Measurements from ENCODE around the gene NLRC5. TPM values are rescaled to one million over a fixed set of nuclear protein-coding genes. Genes with fewer than 3 reads are reported as not detected.

Gene NLRC5
- total RNA-seq, 1 experiment from 2014 or later, result 1.6 TPM

DNA sequence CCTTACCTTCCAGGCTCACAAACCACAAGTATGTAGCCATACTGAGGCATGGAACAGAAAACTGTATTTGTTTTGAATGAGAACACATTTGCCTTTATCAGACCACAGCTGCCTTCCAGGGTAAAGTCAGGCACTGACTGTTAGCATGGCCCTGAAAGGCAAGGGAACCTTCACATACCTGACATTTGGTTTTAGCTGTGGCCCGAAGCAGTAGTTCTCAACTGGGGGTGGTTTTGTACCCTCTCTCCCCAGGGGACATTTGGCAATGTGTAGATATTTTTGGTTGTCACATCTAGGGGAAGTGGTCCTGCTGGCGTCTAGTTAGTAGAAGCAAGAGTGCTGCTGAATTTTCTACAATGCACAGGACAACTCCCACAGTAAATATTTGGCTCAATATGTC, 48.3 kb upstream of the NLRC5 start:
- peaks cover 14% of the 10 kb centered on the region for H3K36me3 ChIP-seq (ENCODE audit: control insufficient read depth, insufficient read depth, low read length)
- no peaks in the 10 kb centered on the region for H3K27me3 Mint-ChIP-seq (ENCODE audit: insufficient read depth, unreplicated experiment)
- POLR2A ChIA-PET, result no interaction called here
- peaks cover 100% of the 10 kb centered on the region for H3K36me3 Mint-ChIP-seq (ENCODE audit: insufficient read depth, unreplicated experiment)
- DNase-seq, result no peak
- H3K27ac Mint-ChIP-seq (ENCODE audit: unreplicated experiment), result no peak overlapping the region
- no peaks in the 10 kb centered on the region for H3K9me3 Mint-ChIP-seq (ENCODE audit: unreplicated experiment)
- TF ChIP-seq, protein P1, sequence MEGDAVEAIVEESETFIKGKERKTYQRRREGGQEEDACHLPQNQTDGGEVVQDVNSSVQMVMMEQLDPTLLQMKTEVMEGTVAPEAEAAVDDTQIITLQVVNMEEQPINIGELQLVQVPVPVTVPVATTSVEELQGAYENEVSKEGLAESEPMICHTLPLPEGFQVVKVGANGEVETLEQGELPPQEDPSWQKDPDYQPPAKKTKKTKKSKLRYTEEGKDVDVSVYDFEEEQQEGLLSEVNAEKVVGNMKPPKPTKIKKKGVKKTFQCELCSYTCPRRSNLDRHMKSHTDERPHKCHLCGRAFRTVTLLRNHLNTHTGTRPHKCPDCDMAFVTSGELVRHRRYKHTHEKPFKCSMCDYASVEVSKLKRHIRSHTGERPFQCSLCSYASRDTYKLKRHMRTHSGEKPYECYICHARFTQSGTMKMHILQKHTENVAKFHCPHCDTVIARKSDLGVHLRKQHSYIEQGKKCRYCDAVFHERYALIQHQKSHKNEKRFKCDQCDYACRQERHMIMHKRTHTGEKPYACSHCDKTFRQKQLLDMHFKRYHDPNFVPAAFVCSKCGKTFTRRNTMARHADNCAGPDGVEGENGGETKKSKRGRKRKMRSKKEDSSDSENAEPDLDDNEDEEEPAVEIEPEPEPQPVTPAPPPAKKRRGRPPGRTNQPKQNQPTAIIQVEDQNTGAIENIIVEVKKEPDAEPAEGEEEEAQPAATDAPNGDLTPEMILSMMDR (IDR thresholded peaks at IDR 0.05; ENCODE audit: insufficient read depth in 1 of 2, low read depth in 1 of 2, low read length in 1 of 2, severe bottlenecking in 1 of 2, unreplicated experiment in 1 of 2), result no peak
- peaks cover 18% of the 10 kb centered on the region for H3K4me1 Mint-ChIP-seq (ENCODE audit: low read depth, unreplicated experiment)
- intact Hi-C loops (cut with micrococcal nuclease; ENCODE audit: unreplicated experiment), result no loop called here
- no TSS peak for BruUV-seq (replicated peaks)
- H3K4me1 ChIP-seq, result peaks cover 4% of the 10 kb centered on the region; the same call in 1 of the 2 replicates
- H3K4me3 ChIP-seq (ENCODE audit: low read depth, low read length), result no peak overlapping the region
- H3K9me3 ChIP-seq, result no peaks in the 10 kb centered on the region
- no peak overlapping the region for H3K4me3 Mint-ChIP-seq (ENCODE audit: unreplicated experiment)
- H3K27me3 ChIP-seq (replicated peaks; ENCODE audit: control insufficient read depth, insufficient read depth, low read length), result no peaks in the 10 kb centered on the region
- CTCF ChIA-PET, result no interaction called here

DNA sequence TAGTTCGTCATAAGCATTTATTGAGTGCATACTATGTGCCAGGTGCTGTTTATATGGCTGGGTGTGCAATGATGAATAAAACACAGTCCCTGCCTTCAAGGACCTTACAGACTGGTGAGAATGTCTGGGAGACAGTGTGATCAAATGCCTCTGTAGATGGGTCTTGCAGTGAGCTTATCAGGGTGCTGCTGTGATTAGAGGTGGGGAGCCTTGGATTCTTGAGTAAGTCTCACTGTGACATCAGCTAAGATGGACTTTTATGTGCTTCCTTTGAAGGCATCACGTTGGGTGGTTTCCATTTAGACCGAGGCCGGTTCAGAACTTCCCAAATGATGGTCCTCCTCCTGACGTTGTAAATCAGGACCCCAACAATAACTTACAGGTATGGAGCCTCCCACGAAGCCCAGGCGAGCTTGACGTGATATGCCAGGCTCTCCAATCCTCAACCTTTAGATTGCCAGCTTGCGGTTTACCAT, 47.5 kb upstream of the NLRC5 start:
- H3K9me3 Mint-ChIP-seq (ENCODE audit: unreplicated experiment), result no peaks in the 10 kb centered on the region
- BruUV-seq (replicated peaks), result no TSS peak
- peaks cover 100% of the 10 kb centered on the region for H3K36me3 Mint-ChIP-seq (ENCODE audit: insufficient read depth, unreplicated experiment)
- Histone ChIP-seq H3K9me3 (no peaks in the 10 kb centered on the region), H3K27me3 (replicated peaks; ENCODE audit: control insufficient read depth, insufficient read depth, low read length) (no peaks in the 10 kb centered on the region), H3K4me3 (ENCODE audit: low read depth, low read length) (no peak overlapping the region), H3K4me1 (peaks cover 4% of the 10 kb centered on the region; the same call in 1 of the 2 replicates), H3K36me3 (ENCODE audit: control insufficient read depth, insufficient read depth, low read length) (peaks cover 12% of the 10 kb centered on the region)
- no peak overlapping the region for H3K27ac Mint-ChIP-seq (ENCODE audit: unreplicated experiment)
- H3K4me1 Mint-ChIP-seq (ENCODE audit: low read depth, unreplicated experiment), result peaks cover 15% of the 10 kb centered on the region
- intact Hi-C loops (cut with micrococcal nuclease; ENCODE audit: unreplicated experiment), result no loop called here
- H3K4me3 Mint-ChIP-seq (ENCODE audit: unreplicated experiment), result no peak overlapping the region
- no peak for DNase-seq
- TF ChIP-seq, protein P1 (IDR thresholded peaks at IDR 0.05; ENCODE audit: insufficient read depth in 1 of 2, low read depth in 1 of 2, low read length in 1 of 2, severe bottlenecking in 1 of 2, unreplicated experiment in 1 of 2), result no peak
- POLR2A ChIA-PET, result no interaction called here
- CTCF ChIA-PET, result no interaction called here
- H3K27me3 Mint-ChIP-seq (ENCODE audit: insufficient read depth, unreplicated experiment), result no peaks in the 10 kb centered on the region

DNA sequence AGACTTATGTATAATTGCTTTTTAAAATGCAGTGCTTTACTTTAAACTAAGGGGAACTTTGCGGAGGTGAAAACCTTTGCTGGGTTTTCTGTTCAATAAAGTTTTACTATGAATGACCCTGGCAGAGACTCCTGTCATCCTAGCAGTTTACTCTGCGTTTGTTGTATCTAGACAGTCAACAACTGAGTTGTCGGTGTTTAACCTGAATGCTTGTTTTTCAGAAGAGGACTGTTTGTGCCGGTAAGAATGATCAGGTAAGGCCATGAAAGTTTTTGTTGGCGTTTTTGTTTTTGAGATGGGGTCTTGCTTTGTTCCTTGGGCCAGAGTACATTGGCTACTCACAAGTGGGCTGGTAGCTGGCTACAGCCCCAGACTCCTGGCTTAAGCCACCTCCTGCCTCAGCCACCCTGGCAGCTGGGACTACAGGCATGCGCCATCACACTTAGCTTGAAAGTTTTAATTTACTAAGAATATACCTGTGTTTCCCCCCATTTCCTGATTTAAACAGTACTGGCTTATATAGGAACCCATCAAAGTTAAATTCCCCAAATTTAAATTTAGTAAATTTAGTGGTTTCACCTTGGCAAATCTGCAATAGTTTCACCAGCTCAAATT, 45.5 kb upstream of the NLRC5 start:
- ChIA-PET POLR2A (interaction anchor here (0.7 kb wide), 1 partner anchor 54 kb away, joined by 3 read pairs; no protein-coding TSS in a partner anchor), CTCF (no interaction called here)
- H3K27me3 Mint-ChIP-seq (ENCODE audit: insufficient read depth, unreplicated experiment), result no peaks in the 10 kb centered on the region
- TF ChIP-seq, protein P1 (IDR thresholded peaks at IDR 0.05; ENCODE audit: insufficient read depth in 1 of 2, low read depth in 1 of 2, low read length in 1 of 2, severe bottlenecking in 1 of 2, unreplicated experiment in 1 of 2), result no peak
- BruUV-seq (replicated peaks), result no TSS peak
- peaks cover 10% of the 10 kb centered on the region for H3K36me3 ChIP-seq (ENCODE audit: control insufficient read depth, insufficient read depth, low read length)
- H3K4me1 Mint-ChIP-seq (ENCODE audit: low read depth, unreplicated experiment), result peaks cover 16% of the 10 kb centered on the region
- H3K9me3 Mint-ChIP-seq (ENCODE audit: unreplicated experiment), result no peaks in the 10 kb centered on the region
- peaks cover 97% of the 10 kb centered on the region for H3K36me3 Mint-ChIP-seq (ENCODE audit: insufficient read depth, unreplicated experiment)
- H3K4me3 Mint-ChIP-seq (ENCODE audit: unreplicated experiment), result no peak overlapping the region
- H3K4me1 ChIP-seq, result peaks cover 4% of the 10 kb centered on the region; the same call in 1 of the 2 replicates
- intact Hi-C loops (cut with micrococcal nuclease; ENCODE audit: unreplicated experiment), result no loop called here
- H3K27ac Mint-ChIP-seq (ENCODE audit: unreplicated experiment), result no peak overlapping the region
- H3K4me3 ChIP-seq (ENCODE audit: low read depth, low read length), result no peak overlapping the region
- DNase-seq, result no peak
- no peaks in the 10 kb centered on the region for H3K27me3 ChIP-seq (replicated peaks; ENCODE audit: control insufficient read depth, insufficient read depth, low read length)
- no peaks in the 10 kb centered on the region for H3K9me3 ChIP-seq
